H1 (cell line): ENCODE results near the gene DRAXIN.

Experiments used
- POLR2A ChIP-seq, 2 experiments: IDR thresholded peaks; 1 replicate in 1 of 2; 2 replicates in 1 of 2; pipeline ENCODE4 v1.6.1; 2011; ENCODE audit warnings: low read depth in 2 of 2, low read length in 2 of 2, mild to moderate bottlenecking in 2 of 2; ENCODE audit errors: control extremely low read depth in 1 of 2
- RAD21 ChIP-seq, 2 experiments: IDR thresholded peaks in 1 of 2; conservative IDR thresholded peaks in 1 of 2; 2 replicates each; pipeline ENCODE4 v1.6.1; 2011; ENCODE audit warnings: low read depth in 2 of 2, low read length in 2 of 2, improper control_type of control experiment in 1 of 2, inconsistent platforms in 1 of 2, mild to moderate bottlenecking in 1 of 2, moderate library complexity in 1 of 2

DNA sequence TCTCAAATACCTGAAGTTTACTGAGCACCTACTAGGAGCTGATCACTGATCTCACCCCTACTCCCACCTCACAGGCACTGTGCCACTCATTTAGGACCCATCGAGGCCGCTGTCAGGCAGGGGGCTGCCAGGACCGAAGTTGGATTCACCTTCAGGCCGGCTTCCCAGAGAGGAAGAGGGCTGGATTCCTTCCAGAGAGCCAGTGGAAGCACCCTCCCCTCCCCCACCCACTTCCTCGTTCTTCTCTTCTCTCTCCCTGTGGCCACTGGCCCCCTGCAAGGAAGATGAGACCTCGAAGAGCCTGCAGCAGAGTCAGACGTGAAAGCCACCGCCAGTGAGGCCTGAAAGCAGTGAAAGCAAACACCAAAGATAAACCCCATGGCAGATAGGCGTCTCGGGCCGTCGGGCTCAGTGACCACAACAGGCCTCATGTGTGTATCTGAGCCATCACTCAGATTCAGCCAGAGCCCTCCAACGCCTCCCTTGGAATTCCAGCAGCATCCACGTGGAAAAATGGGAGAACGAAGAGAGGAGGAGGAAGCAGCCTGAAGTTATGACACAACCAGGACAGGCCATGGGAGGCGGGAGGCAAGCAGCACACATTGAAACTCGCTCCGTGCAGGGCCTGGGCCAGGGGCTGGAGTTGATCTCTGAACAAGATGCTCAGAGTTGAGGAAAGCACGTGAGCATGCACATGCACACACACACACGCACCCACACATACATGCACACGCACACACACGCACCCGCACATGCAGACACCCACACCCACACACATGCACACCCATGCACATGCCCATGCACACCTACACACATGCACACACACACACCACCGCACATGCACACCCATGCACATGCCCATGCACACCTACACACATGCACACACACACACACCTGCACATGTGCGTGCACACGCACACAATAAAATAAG lies 38.3 kb downstream of the DRAXIN start:
- TF ChIP-seq POLR2A (IDR thresholded peaks at IDR 0.05; ENCODE audit: control extremely low read depth in 1 of 2, low read depth in 2 of 2, low read length in 2 of 2) (no peak), RAD21 (IDR thresholded peaks at IDR 0.05 in 1 of 2, conservative IDR thresholded peaks at IDR 0.05 in 1 of 2; ENCODE audit: low read depth in 2 of 2, low read length in 2 of 2) (no peak)
